BJ (cell line): ENCODE data around the gene ASIC5. TPM values are rescaled to one million over a fixed set of nuclear protein-coding genes. Genes with fewer than 3 reads are reported as not detected.
A peak's percentile ranks its signal among the peaks of the same experiment; 100 is the strongest.
"Not testable (repeated sequence)": the region's sequence is repeated elsewhere in the genome, so short reads cannot be mapped to it uniquely, and the experiment has no call there.

Source experiments
- CTCF ChIA-PET: fragments of 350-600 bp; formaldehyde crosslinking; extraction: SDS; loops from one replicate; lab custom pipeline; 2021; ENCODE audit warnings: antibody characterized with exemption, inconsistent platforms; lab: Yijun Ruan, JAX
- POLR2A ChIA-PET: fragments of 300-600 bp; sonication (Branson Sonifier 250); formaldehyde crosslinking; extraction: SDS; loops from one replicate; lab custom pipeline; 2021; ENCODE audit warnings: antibody characterized with exemption; lab: Charles Lee
- DNase-seq: peaks from one replicate; pipeline ENCODE4 v3.0.0-alpha.2; 2011; ENCODE audit warnings: low read depth
- H3K27me3 ChIP-seq: 2 replicates; pipeline ENCODE4 v1.6.0; 2011; ENCODE audit warnings: low read length; ENCODE audit not compliant: control insufficient read depth, insufficient read depth
- H3K36me3 ChIP-seq: 2 replicates; pipeline ENCODE4 v1.5.1; 2011; ENCODE audit warnings: low read length; ENCODE audit not compliant: control insufficient read depth, insufficient read depth
- H3K4me3 ChIP-seq: 2 replicates; pipeline ENCODE4 v1.5.1; 2011; ENCODE audit warnings: low read depth, mild to moderate bottlenecking, control low read depth, low read length
- CTCF ChIP-seq: IDR thresholded peaks from 2 replicates; pipeline ENCODE4 v1.5.1; 2011; ENCODE audit warnings: low read depth, mild to moderate bottlenecking, control low read depth, inconsistent platforms, low read length, moderate library complexity; ENCODE audit not compliant: insufficient read depth
- polyA plus RNA-seq: library from polyadenylated mRNA; depleted of rRNA; stranded (reverse); fragments of >200 nt; gene quantifications from 2 replicates; pipeline ENCODE4 v1.2.3, GENCODE V29; 2011

The ASIC5 gene
- polyA plus RNA-seq, 1 experiment = not detected

- TF ChIP-seq CTCF = no peak
- ChIA-PET CTCF (interaction anchor here (0.7 kb wide), 1 partner anchor 9 kb away, joined by 3 read pairs; no protein-coding TSS in a partner anchor), POLR2A (no interaction called here)
- no peaks in the 10 kb centered on the region for H3K27me3 ChIP-seq
- DNase-seq = no peak
- H3K4me3 ChIP-seq = no peak overlapping the region
- H3K36me3 ChIP-seq = no peaks in the 10 kb centered on the region
These were observed 66.8 kb downstream of the ASIC5 start for GRCh38 chr4:155799116-155799793.

GRCh38 chr4:155797581-155797980 is 68.5 kb downstream of the ASIC5 start:
- H3K4me3 ChIP-seq, DNase-seq, H3K36me3 ChIP-seq, CTCF ChIA-PET, H3K27me3 ChIP-seq, POLR2A ChIA-PET: not testable (repeated sequence)

GRCh38 chr4:155795991-155796390 is 70.1 kb downstream of the ASIC5 start:
- CTCF ChIA-PET = interaction anchor here (0.8 to 1.8 kb wide), 9 partner anchors 8 to 327 kb away, joined by 3 to 16 read pairs (median 3); partner anchors contain the start of genes CTSO and GUCY1B1
- POLR2A ChIA-PET = no interaction called here
- peak; percentile 50 for TF ChIP-seq CTCF
- no peak overlapping the region for H3K4me3 ChIP-seq
- no peaks in the 10 kb centered on the region for H3K27me3 ChIP-seq
- no peaks in the 10 kb centered on the region for H3K36me3 ChIP-seq
- DNase-seq = no peak

GRCh38 chr4:155794589-155795236 is 71.4 kb downstream of the ASIC5 start:
- no peak for TF ChIP-seq CTCF
- Histone ChIP-seq H3K36me3 (no peaks in the 10 kb centered on the region), H3K27me3 (no peaks in the 10 kb centered on the region), H3K4me3 (no peak overlapping the region)
- ChIA-PET POLR2A (no interaction called here), CTCF (interaction anchor here (1.0 to 1.7 kb wide), 2 partner anchors 159 to 326 kb away, joined by 3 to 16 read pairs; partner anchors contain the start of gene CTSO)
- DNase-seq = no peak

GRCh38 chr4:155789982-155790381 is 76.1 kb downstream of the ASIC5 start:
- ChIA-PET CTCF (interaction anchor here (1.1 kb wide), 1 partner anchor 261 kb away, joined by 3 read pairs; no protein-coding TSS in a partner anchor), POLR2A (no interaction called here)
- no peaks in the 10 kb centered on the region for H3K36me3 ChIP-seq
- no peak overlapping the region for H3K4me3 ChIP-seq
- DNase-seq = no peak
- no peaks in the 10 kb centered on the region for H3K27me3 ChIP-seq
- TF ChIP-seq CTCF = no peak
